SU-DHL-6 (cell line): Measurements from ENCODE around the gene PHF23.

ENCODE experiments used
- H2AFZ ChIP-seq: fragments of 200-600 bp; sonication (generic); 2 replicates; pipeline ENCODE4 v1.6.1; 2014; ENCODE audit warnings: low read depth, mild to moderate bottlenecking, moderate library complexity, mixed read lengths, antibody characterized with exemption, low read length; ENCODE audit not compliant: severe bottlenecking
- H3F3A ChIP-seq: fragments of 200-600 bp; shearing (Covaris generic); 2 replicates; pipeline ENCODE4 v1.6.0; 2016; ENCODE audit warnings: antibody characterized with exemption, mild to moderate bottlenecking; ENCODE audit not compliant: insufficient read depth
- H3K27ac ChIP-seq: fragments of 200-600 bp; sonication (generic); 2 replicates; pipeline ENCODE4 v1.5.1; 2016; ENCODE audit warnings: low read depth, mild to moderate bottlenecking, low read length, moderate library complexity, mixed read lengths
- H3K27me3 ChIP-seq: fragments of 200-600 bp; sonication (generic), shearing (Covaris generic); 2 replicates; pipeline ENCODE4 v1.6.0; 2014; ENCODE audit warnings: mild to moderate bottlenecking, low read length
- H3K36me3 ChIP-seq: fragments of 200-600 bp; sonication (generic); 2 replicates; pipeline ENCODE4 v1.6.1; 2014; ENCODE audit warnings: mild to moderate bottlenecking, low read length, mixed read lengths
- H3K4me2 ChIP-seq: fragments of 300-600, 200-600 bp; shearing (Covaris generic), sonication (generic); 2 replicates; pipeline ENCODE4 v1.6.0; 2014; ENCODE audit warnings: low read length, low read depth, mild to moderate bottlenecking; ENCODE audit not compliant: poor library complexity, severe bottlenecking
- H3K4me3 ChIP-seq: fragments of 200-600 bp; sonication (generic); 2 replicates; pipeline ENCODE4 v1.5.1; 2014; ENCODE audit warnings: antibody characterized with exemption, low read length, mild to moderate bottlenecking, mixed read lengths; ENCODE audit not compliant: insufficient read depth, poor library complexity, severe bottlenecking
- H3K79me2 ChIP-seq: fragments of 200-600 bp; sonication (generic); 2 replicates; pipeline ENCODE4 v1.6.1; 2014; ENCODE audit warnings: mild to moderate bottlenecking, low read length, moderate library complexity; ENCODE audit not compliant: insufficient read depth
- H3K9ac ChIP-seq: fragments of 200-600 bp; sonication (generic); 2 replicates; pipeline ENCODE4 v1.7.0; 2014; ENCODE audit warnings: mild to moderate bottlenecking, low read length
- H3K9me2 ChIP-seq: fragments of 200-600 bp; sonication (generic); replicated peaks from 2 replicates; pipeline ENCODE4 v1.6.1; 2014; ENCODE audit warnings: low read length; ENCODE audit not compliant: insufficient read depth
- H3K9me3 ChIP-seq: fragments of 200-600 bp; sonication (generic); 2 replicates; pipeline ENCODE4 v1.6.1; 2014; ENCODE audit warnings: low read length, mixed read lengths; ENCODE audit not compliant: insufficient read depth
- H4K20me1 ChIP-seq: fragments of 200-600 bp; sonication (generic); 2 replicates; pipeline ENCODE4 v1.6.1; 2014; ENCODE audit warnings: low read depth, mild to moderate bottlenecking, antibody characterized with exemption, low read length, moderate library complexity, mixed read lengths
- CTCF ChIP-seq: fragments of 200-600 bp; sonication (generic); IDR thresholded peaks from one replicate; pipeline ENCODE4 v1.5.1; 2017; ENCODE audit warnings: antibody characterized with exemption, mild to moderate bottlenecking, low read length, moderate library complexity; ENCODE audit not compliant: insufficient read depth, poor library complexity, severe bottlenecking
- EZH2phosphoT487 ChIP-seq: fragments of 200-600 bp; sonication (generic), shearing (Covaris generic); conservative IDR thresholded peaks from 2 replicates; pipeline ENCODE4 v1.6.1; 2018; ENCODE audit warnings: mild to moderate bottlenecking, antibody characterized with exemption, low read length, moderate library complexity, mixed read lengths

PHF23 gene

GRCh38 chr17:7262192-7262934, 23.1 kb upstream of the PHF23 start, which contains the start of gene CLDN7:
Gene CLDN7, minus strand, starts transcription at chr17:7262478. Its CDS starts 435 bp downstream, at chr17:7262043.
- TF ChIP-seq EZH2phosphoT487 (no peak), CTCF (no peak)
- H3K27ac ChIP-seq = no peak within 1 kb of the TSS
- no peaks in the 10 kb centered on the region for H3K27me3 ChIP-seq
- H2AFZ ChIP-seq = no peak within 1 kb of the TSS
- H3K79me2 ChIP-seq = no peaks in the 10 kb centered on the region
- H3K4me3 ChIP-seq = no peak within 1 kb of the TSS
- H3K36me3 ChIP-seq = 0 out of 2 replicates have a peak, but pooled peaks cover 2% of the 10 kb centered on the region
- H3K9me2 ChIP-seq = no peaks in the 10 kb centered on the region
- no peaks in the 10 kb centered on the region for H3F3A ChIP-seq
- no peaks in the 10 kb centered on the region for H3K9me3 ChIP-seq
- no peak within 1 kb of the TSS for H3K9ac ChIP-seq
- H4K20me1 ChIP-seq = no peaks in the 10 kb centered on the region
- no peak within 1 kb of the TSS for H3K4me2 ChIP-seq

GRCh38 chr17:7261379-7262191, 22.3 kb upstream of the PHF23 start:
- H2AFZ ChIP-seq = no peak overlapping the region
- H3K36me3 ChIP-seq = 0 out of 2 replicates have a peak, but pooled peaks cover 2% of the 10 kb centered on the region
- H3K27ac ChIP-seq = no peak overlapping the region
- H3K9me3 ChIP-seq = no peaks in the 10 kb centered on the region
- no peak overlapping the region for H3K4me3 ChIP-seq
- H3F3A ChIP-seq = no peaks in the 10 kb centered on the region
- H3K9ac ChIP-seq = no peak overlapping the region
- H4K20me1 ChIP-seq = no peaks in the 10 kb centered on the region
- no peaks in the 10 kb centered on the region for H3K27me3 ChIP-seq
- H3K4me2 ChIP-seq = no peak overlapping the region
- no peaks in the 10 kb centered on the region for H3K79me2 ChIP-seq
- TF ChIP-seq EZH2phosphoT487 (no peak), CTCF (no peak)
- no peaks in the 10 kb centered on the region for H3K9me2 ChIP-seq

DNA sequence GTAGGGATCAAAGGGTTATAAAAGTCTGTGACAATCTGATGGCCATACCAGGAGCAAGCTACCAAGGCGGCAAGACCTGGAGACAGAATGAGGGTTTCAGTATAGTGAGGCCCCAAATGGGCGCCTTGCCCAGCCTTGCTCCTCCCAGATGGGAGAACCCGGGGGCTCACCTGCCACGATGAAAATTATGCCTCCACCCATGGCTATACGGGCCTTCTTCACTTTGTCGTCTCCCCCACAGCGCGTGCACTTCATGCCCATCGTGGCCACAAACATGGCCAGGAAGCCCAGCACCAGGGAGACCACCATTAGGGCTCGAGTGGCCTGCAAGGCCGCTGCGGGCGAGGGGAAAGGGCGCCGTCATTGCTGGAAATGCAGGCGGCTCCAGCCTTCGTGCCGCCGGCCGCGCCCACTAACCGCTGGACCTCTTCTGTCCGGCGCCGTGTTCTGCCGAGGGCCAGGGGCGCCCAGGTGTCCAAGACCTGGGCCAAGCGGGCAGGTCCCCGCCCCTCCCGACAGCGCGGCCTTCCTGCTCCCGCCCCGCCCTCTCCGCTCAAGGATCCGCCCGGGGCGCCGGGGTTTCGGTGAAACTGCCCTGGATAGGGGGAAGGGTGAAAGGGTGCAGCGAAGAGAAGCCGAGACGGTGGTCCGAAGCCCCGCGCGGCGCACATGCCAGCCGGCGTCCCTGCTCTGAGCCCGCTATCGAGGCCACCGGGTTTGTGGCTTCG, 21.6 kb upstream of the PHF23 start:
- Histone ChIP-seq H2AFZ (no peak overlapping the region), H3K9me2 (no peaks in the 10 kb centered on the region), H4K20me1 (no peaks in the 10 kb centered on the region), H3K4me2 (no peak overlapping the region), H3F3A (no peaks in the 10 kb centered on the region), H3K9me3 (no peaks in the 10 kb centered on the region), H3K79me2 (no peaks in the 10 kb centered on the region), H3K36me3 (0 out of 2 replicates have a peak, but pooled peaks cover 2% of the 10 kb centered on the region), H3K27ac (no peak overlapping the region), H3K9ac (no peak overlapping the region), H3K4me3 (no peak overlapping the region), H3K27me3 (no peaks in the 10 kb centered on the region)
- TF ChIP-seq EZH2phosphoT487 (no peak), CTCF (no peak)
